ENCODE data around the gene FRY.

- TF ChIP-seq POLR2A (IDR thresholded peaks at IDR 0.05) = peak; percentile 83
- TF ChIP-seq CTCF (IDR thresholded peaks at IDR 0.05) = peak in 1 of 4 experiments; percentile 26
- TF ChIP-seq POLR2AphosphoS5 (IDR thresholded peaks at IDR 0.05) = peak; percentile 88
These were observed 283.9 kb downstream of the FRY start, which contains the start of the genes BRCA2 and ZAR1L for GRCh38 chr13:32315238-32316027.
